ENCODE measurements around the gene SHROOM3. TPM values are rescaled to one million over a fixed set of nuclear protein-coding genes. Genes with fewer than 3 reads are reported as not detected.

SHROOM3 gene
- total and polyA plus RNA-seq, 2 donors (not counting 1 experiment from before 2014, with no cell fraction given), result 0.91 to 1.5 TPM

DNA sequence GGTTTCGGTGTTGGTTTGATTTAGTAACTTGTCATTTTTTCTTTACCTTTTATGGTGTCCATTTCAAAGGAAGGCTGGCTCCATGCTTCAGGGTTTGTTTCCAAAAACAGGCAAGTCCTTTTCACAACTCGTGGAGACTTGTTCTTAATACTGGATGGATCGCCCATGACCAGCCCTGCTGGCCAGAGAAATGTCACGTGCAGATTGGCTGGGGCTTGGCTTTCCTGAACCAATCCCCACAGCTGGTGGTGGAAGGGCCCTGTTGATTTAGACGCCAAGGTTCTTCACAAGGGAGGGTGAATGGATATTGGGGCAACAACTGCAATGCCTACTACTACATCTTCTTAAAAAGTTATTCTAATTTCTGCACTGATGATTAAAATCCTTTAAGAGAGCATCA lies 92.6 kb downstream of the SHROOM3 start:
- no peaks in the 10 kb centered on the region for H3K4me1 Mint-ChIP-seq
- peaks cover 20% of the 10 kb centered on the region for H3K27me3 Mint-ChIP-seq
- no peak overlapping the region for H3K4me3 ChIP-seq (ENCODE audit: control extremely low read depth in 1 of 5, extremely low read depth in 1 of 5, insufficient read depth in 1 of 5, low read depth in 2 of 5, low read length in 4 of 5)

DNA sequence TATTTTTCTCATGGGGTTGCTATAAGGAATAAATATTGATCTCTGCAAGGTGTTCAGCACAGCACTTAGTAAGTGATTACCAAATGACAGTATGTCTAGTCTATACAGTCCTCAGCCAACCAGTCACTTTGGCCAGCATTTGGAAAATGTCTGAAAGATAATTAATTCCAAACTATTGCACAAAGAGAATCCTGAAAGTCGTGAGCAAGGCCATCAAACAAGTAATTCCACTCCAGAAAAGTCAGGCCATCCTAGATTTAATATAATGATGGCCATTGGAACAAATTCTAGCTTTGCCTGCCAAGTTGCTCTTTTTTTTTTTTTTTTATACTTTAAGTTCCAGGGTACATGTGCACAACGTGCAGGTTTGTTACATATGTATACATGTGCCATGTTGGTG lies 96.6 kb downstream of the SHROOM3 start:
- peaks cover 10% of the 10 kb centered on the region for H3K27me3 Mint-ChIP-seq
- Histone ChIP-seq H4K20me1 (ENCODE audit: control insufficient read depth, insufficient read depth, low read length, poor library complexity, severe bottlenecking) (no peaks in the 10 kb centered on the region), H3K27ac (ENCODE audit: low read length in 2 of 2) (no peak overlapping the region), H2AFZ (ENCODE audit: insufficient read depth, low read depth, low read length, poor library complexity, severe bottlenecking) (no peak overlapping the region), H3K9ac (ENCODE audit: low read length) (no peak overlapping the region), H3K4me1 (ENCODE audit: control insufficient read depth in 2 of 2, insufficient read depth in 2 of 2, low read length in 2 of 2) (no peaks in the 10 kb centered on the region), H3K36me3 (replicated peaks in 1 of 2; ENCODE audit: control extremely low read depth in 1 of 2, control insufficient read depth in 1 of 2, extremely low read depth in 1 of 2, insufficient read depth in 2 of 2, low read length in 1 of 2) (no peaks in the 10 kb centered on the region), H3K4me3 (ENCODE audit: control extremely low read depth in 1 of 5, extremely low read depth in 1 of 5, insufficient read depth in 1 of 5, low read depth in 2 of 5, low read length in 4 of 5) (no peak overlapping the region), H3K9me3 (ENCODE audit: control extremely low read depth in 1 of 3, control insufficient read depth in 2 of 3, insufficient read depth in 1 of 3, low read length in 2 of 3) (no peaks in the 10 kb centered on the region), H3K79me2 (ENCODE audit: control insufficient read depth, insufficient read depth, low read length) (no peaks in the 10 kb centered on the region), H3K4me2 (replicated peaks; ENCODE audit: low read depth, low read length, poor library complexity, severe bottlenecking) (no peak overlapping the region), H3K27me3 (replicated peaks in 1 of 4; ENCODE audit: control extremely low read depth in 1 of 4, control insufficient read depth in 3 of 4, insufficient read depth in 4 of 4, low read length in 3 of 4) (no peaks in the 10 kb centered on the region)
- no peak overlapping the region for H3K27ac Mint-ChIP-seq
- H3K4me1 Mint-ChIP-seq, result no peaks in the 10 kb centered on the region
- no peaks in the 10 kb centered on the region for H3K9me3 Mint-ChIP-seq (ENCODE audit: insufficient read depth)
- no CpG with 5 or more reads among the region's 2 CpGs for WGBS (ENCODE audit: insufficient coverage)
- DNase-seq (no peak), ATAC-seq (ENCODE audit: low read depth) (no peak)
- intact Hi-C loops (cut with micrococcal nuclease), result no loop called here
- CTCF ChIA-PET, result interaction anchor here (0.7 kb wide), 1 partner anchor 157 kb away, joined by 5 read pairs; no protein-coding TSS in a partner anchor
- POLR2A ChIA-PET, result no interaction called here
- TF ChIP-seq EZH2 (IDR thresholded peaks at IDR 0.05; ENCODE audit: borderline replicate concordance, insufficient read depth, low read depth, low read length, poor library complexity, severe bottlenecking), result no peak
- TF ChIP-seq, protein P1, sequence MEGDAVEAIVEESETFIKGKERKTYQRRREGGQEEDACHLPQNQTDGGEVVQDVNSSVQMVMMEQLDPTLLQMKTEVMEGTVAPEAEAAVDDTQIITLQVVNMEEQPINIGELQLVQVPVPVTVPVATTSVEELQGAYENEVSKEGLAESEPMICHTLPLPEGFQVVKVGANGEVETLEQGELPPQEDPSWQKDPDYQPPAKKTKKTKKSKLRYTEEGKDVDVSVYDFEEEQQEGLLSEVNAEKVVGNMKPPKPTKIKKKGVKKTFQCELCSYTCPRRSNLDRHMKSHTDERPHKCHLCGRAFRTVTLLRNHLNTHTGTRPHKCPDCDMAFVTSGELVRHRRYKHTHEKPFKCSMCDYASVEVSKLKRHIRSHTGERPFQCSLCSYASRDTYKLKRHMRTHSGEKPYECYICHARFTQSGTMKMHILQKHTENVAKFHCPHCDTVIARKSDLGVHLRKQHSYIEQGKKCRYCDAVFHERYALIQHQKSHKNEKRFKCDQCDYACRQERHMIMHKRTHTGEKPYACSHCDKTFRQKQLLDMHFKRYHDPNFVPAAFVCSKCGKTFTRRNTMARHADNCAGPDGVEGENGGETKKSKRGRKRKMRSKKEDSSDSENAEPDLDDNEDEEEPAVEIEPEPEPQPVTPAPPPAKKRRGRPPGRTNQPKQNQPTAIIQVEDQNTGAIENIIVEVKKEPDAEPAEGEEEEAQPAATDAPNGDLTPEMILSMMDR (IDR thresholded peaks at IDR 0.05), result no peak
- no peak overlapping the region for H3K4me3 Mint-ChIP-seq

More for the DNA sequence above, 92.6 kb downstream of the SHROOM3 start:
- Mint-ChIP-seq H3K4me3 (no peak overlapping the region), H3K9me3 (ENCODE audit: insufficient read depth) (no peaks in the 10 kb centered on the region), H3K27ac (no peak overlapping the region)
- CTCF ChIA-PET, result no interaction called here
- ATAC-seq (ENCODE audit: low read depth) (no peak), DNase-seq (no peak)
- Histone ChIP-seq H3K4me1 (ENCODE audit: control insufficient read depth in 2 of 2, insufficient read depth in 2 of 2, low read length in 2 of 2) (no peaks in the 10 kb centered on the region), H3K9ac (ENCODE audit: low read length) (no peak overlapping the region), H3K36me3 (replicated peaks in 1 of 2; ENCODE audit: control extremely low read depth in 1 of 2, control insufficient read depth in 1 of 2, extremely low read depth in 1 of 2, insufficient read depth in 2 of 2, low read length in 1 of 2) (no peaks in the 10 kb centered on the region), H4K20me1 (ENCODE audit: control insufficient read depth, insufficient read depth, low read length, poor library complexity, severe bottlenecking) (no peaks in the 10 kb centered on the region), H3K4me2 (replicated peaks; ENCODE audit: low read depth, low read length, poor library complexity, severe bottlenecking) (no peak overlapping the region), H2AFZ (ENCODE audit: insufficient read depth, low read depth, low read length, poor library complexity, severe bottlenecking) (no peak overlapping the region), H3K27me3 (replicated peaks in 1 of 4; ENCODE audit: control extremely low read depth in 1 of 4, control insufficient read depth in 3 of 4, insufficient read depth in 4 of 4, low read length in 3 of 4) (no peaks in the 10 kb centered on the region), H3K27ac (ENCODE audit: low read length in 2 of 2) (no peak overlapping the region), H3K79me2 (ENCODE audit: control insufficient read depth, insufficient read depth, low read length) (no peaks in the 10 kb centered on the region), H3K9me3 (ENCODE audit: control extremely low read depth in 1 of 3, control insufficient read depth in 2 of 3, insufficient read depth in 1 of 3, low read length in 2 of 3) (no peaks in the 10 kb centered on the region)
- 95% methylated on average over 3 of the region's 5 CpGs for WGBS (ENCODE audit: insufficient coverage)
- intact Hi-C loops (cut with micrococcal nuclease), result no loop called here
- POLR2A ChIA-PET, result no interaction called here
- TF ChIP-seq, protein P1 (IDR thresholded peaks at IDR 0.05), result no peak
- no peak for TF ChIP-seq EZH2 (IDR thresholded peaks at IDR 0.05; ENCODE audit: borderline replicate concordance, insufficient read depth, low read depth, low read length, poor library complexity, severe bottlenecking)
